Measurements from ENCODE around the gene KDF1.

KDF1 gene

GRCh38 chr1:26913389-26913753, 46.9 kb downstream of the KDF1 start:
- H3K4me3 ChIP-seq (ENCODE audit: low read length) = no peak overlapping the region
- DNase-seq (ENCODE audit: low read depth) = no peak
- TF ChIP-seq CTCF (conservative IDR thresholded peaks at IDR 0.05; ENCODE audit: low read depth, low read length) = no peak

GRCh38 chr1:26912147-26912490, 48.1 kb downstream of the KDF1 start:
- TF ChIP-seq CTCF (conservative IDR thresholded peaks at IDR 0.05; ENCODE audit: low read depth, low read length) = no peak
- no peak for DNase-seq (ENCODE audit: low read depth)
- no peak overlapping the region for H3K4me3 ChIP-seq (ENCODE audit: low read length)

GRCh38 chr1:26911399-26912146, 48.7 kb downstream of the KDF1 start:
- TF ChIP-seq CTCF (conservative IDR thresholded peaks at IDR 0.05; ENCODE audit: low read depth, low read length) = no peak
- no peak overlapping the region for H3K4me3 ChIP-seq (ENCODE audit: low read length)
- DNase-seq (ENCODE audit: low read depth) = no peak

DNA sequence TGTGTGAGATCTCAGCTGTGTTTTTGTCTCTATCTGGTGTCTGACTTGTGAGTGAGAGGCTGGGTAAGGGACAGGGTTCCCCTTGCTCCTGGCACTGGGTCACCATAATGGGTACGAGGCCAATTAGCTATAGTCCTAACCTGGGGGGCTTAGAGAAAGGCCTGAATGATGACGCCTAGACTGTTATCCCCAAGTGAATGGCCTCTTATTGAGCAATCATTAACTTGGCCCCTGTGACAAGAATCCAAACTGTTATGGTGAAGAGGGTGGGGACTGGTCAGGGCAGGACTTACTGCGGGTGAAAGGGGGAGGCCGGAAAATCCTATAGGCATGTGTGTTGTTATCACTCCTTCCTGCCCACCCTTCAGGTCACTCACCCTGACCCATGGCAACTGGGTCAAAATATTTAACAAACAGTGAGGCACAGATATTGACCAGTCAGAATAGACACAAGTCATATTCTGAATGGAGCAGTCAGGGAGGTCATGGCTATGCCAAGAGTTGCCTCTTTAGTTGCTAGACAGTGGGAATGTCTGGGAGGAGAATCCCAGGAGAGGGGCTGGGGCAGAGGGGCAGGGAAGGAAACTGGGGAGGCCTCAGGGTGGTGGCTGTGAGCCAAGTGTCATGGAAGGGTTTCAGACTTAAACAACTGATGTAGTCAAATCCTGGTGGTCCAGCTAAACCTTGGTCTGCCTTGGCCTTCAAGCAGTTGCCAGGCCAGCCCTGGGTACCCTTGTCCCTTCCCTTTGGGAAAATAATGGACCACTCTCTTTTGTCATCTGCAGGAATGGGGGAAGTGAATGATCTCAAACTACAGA, 49.7 kb downstream of the KDF1 start:
- H3K4me3 ChIP-seq (ENCODE audit: low read length) = no peak overlapping the region
- no peak for TF ChIP-seq CTCF (conservative IDR thresholded peaks at IDR 0.05; ENCODE audit: low read depth, low read length)
- no peak for DNase-seq (ENCODE audit: low read depth)

DNA sequence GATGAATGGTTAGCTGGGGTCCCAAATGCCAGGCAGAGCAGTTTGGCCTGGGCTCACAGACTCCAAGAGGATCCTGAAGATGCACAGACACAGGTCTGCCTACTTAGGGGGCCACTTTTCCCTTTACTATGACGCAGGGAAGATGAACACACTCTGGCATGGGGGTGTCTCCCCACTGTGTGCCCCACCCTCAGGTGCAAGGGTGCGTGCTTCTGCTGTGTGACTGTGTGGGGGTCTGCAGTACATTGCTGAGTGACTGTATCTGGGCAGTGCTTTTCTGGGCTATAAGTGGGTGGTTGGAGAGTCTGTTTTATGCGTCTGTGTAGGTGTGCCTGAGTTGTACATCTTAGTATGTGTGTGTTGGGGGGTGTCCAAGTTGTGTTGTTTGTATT, 50.3 kb downstream of the KDF1 start:
- no peak for DNase-seq (ENCODE audit: low read depth)
- no peak for TF ChIP-seq CTCF (conservative IDR thresholded peaks at IDR 0.05; ENCODE audit: low read depth, low read length)
- H3K4me3 ChIP-seq (ENCODE audit: low read length) = no peak overlapping the region

DNA sequence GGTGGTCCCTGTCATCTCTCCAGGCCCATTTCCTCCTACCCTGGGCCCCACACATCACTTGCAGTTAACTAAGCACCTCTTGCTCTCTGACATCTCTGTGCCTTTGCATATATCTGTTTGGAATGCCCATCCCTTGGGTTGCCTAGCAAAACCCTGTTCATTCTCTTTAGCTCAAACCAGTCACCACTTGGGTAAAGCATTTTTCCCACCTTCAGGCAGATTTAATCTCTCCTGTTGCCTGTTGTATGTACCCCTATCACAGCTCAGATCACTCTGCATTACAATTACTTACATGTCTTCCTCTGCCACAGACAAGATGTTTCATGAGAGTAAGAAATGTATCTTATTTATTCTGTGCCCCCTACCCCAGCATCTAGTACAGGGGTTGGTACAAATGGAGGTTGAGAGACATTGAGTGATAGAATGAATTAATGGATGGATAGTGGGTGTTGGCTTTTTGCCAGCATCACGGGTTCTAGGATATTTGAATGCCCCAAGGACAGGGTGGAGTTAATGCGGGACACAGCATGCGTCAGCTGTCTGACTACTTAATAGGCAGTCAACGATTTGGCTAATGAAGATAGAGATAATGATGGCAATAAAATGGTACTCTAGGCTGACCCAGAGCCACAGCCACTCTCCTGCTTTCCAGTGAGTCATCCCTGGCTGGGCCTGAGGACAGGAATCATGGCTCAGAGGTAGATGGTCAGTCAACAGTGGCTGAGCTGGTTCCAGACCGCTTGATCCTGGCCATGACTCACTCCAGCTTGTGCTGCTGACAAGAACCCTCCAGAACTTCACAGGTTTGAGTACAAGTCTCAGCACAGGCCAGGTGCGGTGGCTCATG, 53.0 kb downstream of the KDF1 start:
- DNase-seq (ENCODE audit: low read depth) = no peak
- TF ChIP-seq CTCF (conservative IDR thresholded peaks at IDR 0.05; ENCODE audit: low read depth, low read length) = no peak
- no peak overlapping the region for H3K4me3 ChIP-seq (ENCODE audit: low read length)
